ENCODE results near the gene TPP2.
A peak's percentile ranks its signal among the peaks of the same experiment; 100 is the strongest.

Gene TPP2

GRCh38 chr13:102597029-102597961, 509 bp downstream of the TPP2 start:
- peak overlapping the region; percentile 71 for H3K9ac ChIP-seq (ENCODE audit: low read depth, low read length)
- H3K9me3 ChIP-seq (ENCODE audit: control insufficient read depth, insufficient read depth, low read length): no peaks in the 10 kb centered on the region
- H3K4me3 ChIP-seq (ENCODE audit: low read depth, low read length): peak overlapping the region; percentile 87
- peaks cover 33% of the 10 kb centered on the region for H3K4me1 ChIP-seq (ENCODE audit: control insufficient read depth, insufficient read depth, low read length)
- no peaks in the 10 kb centered on the region for H3K27me3 ChIP-seq (ENCODE audit: control insufficient read depth, insufficient read depth, low read length)
- H3K36me3 ChIP-seq (ENCODE audit: control insufficient read depth, insufficient read depth, low read length): 0 out of 2 replicates have a peak, but pooled peaks cover 8% of the 10 kb centered on the region
- peak overlapping the region; percentile 98 for H3K27ac ChIP-seq (ENCODE audit: low read depth, low read length)

GRCh38 chr13:102598061-102598460, 1.3 kb downstream of the TPP2 start:
- Histone ChIP-seq H3K36me3 (ENCODE audit: control insufficient read depth, insufficient read depth, low read length) (0 out of 2 replicates have a peak, but pooled peaks cover 8% of the 10 kb centered on the region), H3K27me3 (ENCODE audit: control insufficient read depth, insufficient read depth, low read length) (no peaks in the 10 kb centered on the region), H3K9ac (ENCODE audit: low read depth, low read length) (peak overlapping the region; percentile 71), H3K4me3 (ENCODE audit: low read depth, low read length) (peak overlapping the region; percentile 87), H3K27ac (ENCODE audit: low read depth, low read length) (no peak overlapping the region), H3K4me1 (ENCODE audit: control insufficient read depth, insufficient read depth, low read length) (peaks cover 27% of the 10 kb centered on the region), H3K9me3 (ENCODE audit: control insufficient read depth, insufficient read depth, low read length) (no peaks in the 10 kb centered on the region)

GRCh38 chr13:102599426-102600012, 2.7 kb downstream of the TPP2 start:
- Histone ChIP-seq H3K27me3 (ENCODE audit: control insufficient read depth, insufficient read depth, low read length) (no peaks in the 10 kb centered on the region), H3K36me3 (ENCODE audit: control insufficient read depth, insufficient read depth, low read length) (peaks cover 14% of the 10 kb centered on the region), H3K9ac (ENCODE audit: low read depth, low read length) (no peak overlapping the region), H3K27ac (ENCODE audit: low read depth, low read length) (no peak overlapping the region), H3K4me1 (ENCODE audit: control insufficient read depth, insufficient read depth, low read length) (peaks cover 26% of the 10 kb centered on the region), H3K9me3 (ENCODE audit: control insufficient read depth, insufficient read depth, low read length) (no peaks in the 10 kb centered on the region), H3K4me3 (ENCODE audit: low read depth, low read length) (no peak overlapping the region)

GRCh38 chr13:102606537-102607309, 9.9 kb downstream of the TPP2 start:
- Histone ChIP-seq H3K4me1 (ENCODE audit: control insufficient read depth, insufficient read depth, low read length) (peaks cover 2% of the 10 kb centered on the region; the same call in 1 of the 2 replicates), H3K9me3 (ENCODE audit: control insufficient read depth, insufficient read depth, low read length) (no peaks in the 10 kb centered on the region)

GRCh38 chr13:102608974-102609373, 12.2 kb downstream of the TPP2 start:
- Histone ChIP-seq H3K36me3 (ENCODE audit: control insufficient read depth, insufficient read depth, low read length) (peaks cover 87% of the 10 kb centered on the region), H3K9ac (ENCODE audit: low read depth, low read length) (no peak overlapping the region), H3K27me3 (ENCODE audit: control insufficient read depth, insufficient read depth, low read length) (no peaks in the 10 kb centered on the region), H3K9me3 (ENCODE audit: control insufficient read depth, insufficient read depth, low read length) (no peaks in the 10 kb centered on the region), H3K4me3 (ENCODE audit: low read depth, low read length) (no peak overlapping the region), H3K27ac (ENCODE audit: low read depth, low read length) (no peak overlapping the region), H3K4me1 (ENCODE audit: control insufficient read depth, insufficient read depth, low read length) (no peaks in the 10 kb centered on the region)

More at GRCh38 chr13:102606537-102607309, 9.9 kb downstream of the TPP2 start:
- no peak overlapping the region for H3K9ac ChIP-seq (ENCODE audit: low read depth, low read length)
- no peaks in the 10 kb centered on the region for H3K27me3 ChIP-seq (ENCODE audit: control insufficient read depth, insufficient read depth, low read length)
- peaks cover 71% of the 10 kb centered on the region for H3K36me3 ChIP-seq (ENCODE audit: control insufficient read depth, insufficient read depth, low read length)
- no peak overlapping the region for H3K27ac ChIP-seq (ENCODE audit: low read depth, low read length)
- H3K4me3 ChIP-seq (ENCODE audit: low read depth, low read length): no peak overlapping the region

- Histone ChIP-seq H3K27ac (ENCODE audit: low read depth, low read length) (no peak overlapping the region), H3K4me3 (ENCODE audit: low read depth, low read length) (no peak overlapping the region), H3K36me3 (ENCODE audit: control insufficient read depth, insufficient read depth, low read length) (peaks cover 87% of the 10 kb centered on the region), H3K9me3 (ENCODE audit: control insufficient read depth, insufficient read depth, low read length) (no peaks in the 10 kb centered on the region), H3K9ac (ENCODE audit: low read depth, low read length) (no peak overlapping the region), H3K4me1 (ENCODE audit: control insufficient read depth, insufficient read depth, low read length) (no peaks in the 10 kb centered on the region), H3K27me3 (ENCODE audit: control insufficient read depth, insufficient read depth, low read length) (no peaks in the 10 kb centered on the region)
Observed at GRCh38 chr13:102609696-102610095, 12.9 kb downstream of the TPP2 start.

GRCh38 chr13:102610296-102610895, 13.6 kb downstream of the TPP2 start:
- Histone ChIP-seq H3K36me3 (ENCODE audit: control insufficient read depth, insufficient read depth, low read length) (peaks cover 87% of the 10 kb centered on the region), H3K9ac (ENCODE audit: low read depth, low read length) (no peak overlapping the region), H3K27ac (ENCODE audit: low read depth, low read length) (no peak overlapping the region), H3K4me3 (ENCODE audit: low read depth, low read length) (no peak overlapping the region), H3K4me1 (ENCODE audit: control insufficient read depth, insufficient read depth, low read length) (no peaks in the 10 kb centered on the region), H3K9me3 (ENCODE audit: control insufficient read depth, insufficient read depth, low read length) (no peaks in the 10 kb centered on the region), H3K27me3 (ENCODE audit: control insufficient read depth, insufficient read depth, low read length) (no peaks in the 10 kb centered on the region)

GRCh38 chr13:102617697-102618350, 21.0 kb downstream of the TPP2 start:
- Histone ChIP-seq H3K36me3 (ENCODE audit: control insufficient read depth, insufficient read depth, low read length) (peaks cover 98% of the 10 kb centered on the region), H3K9ac (ENCODE audit: low read depth, low read length) (no peak overlapping the region), H3K4me3 (ENCODE audit: low read depth, low read length) (no peak overlapping the region), H3K4me1 (ENCODE audit: control insufficient read depth, insufficient read depth, low read length) (no peaks in the 10 kb centered on the region), H3K27me3 (ENCODE audit: control insufficient read depth, insufficient read depth, low read length) (no peaks in the 10 kb centered on the region), H3K9me3 (ENCODE audit: control insufficient read depth, insufficient read depth, low read length) (no peaks in the 10 kb centered on the region), H3K27ac (ENCODE audit: low read depth, low read length) (no peak overlapping the region)

- Histone ChIP-seq H3K9ac (ENCODE audit: low read depth, low read length) (no peak overlapping the region), H3K4me3 (ENCODE audit: low read depth, low read length) (no peak overlapping the region), H3K36me3 (ENCODE audit: control insufficient read depth, insufficient read depth, low read length) (peaks cover 92% of the 10 kb centered on the region), H3K27me3 (ENCODE audit: control insufficient read depth, insufficient read depth, low read length) (no peaks in the 10 kb centered on the region), H3K27ac (ENCODE audit: low read depth, low read length) (no peak overlapping the region), H3K4me1 (ENCODE audit: control insufficient read depth, insufficient read depth, low read length) (no peaks in the 10 kb centered on the region), H3K9me3 (ENCODE audit: control insufficient read depth, insufficient read depth, low read length) (no peaks in the 10 kb centered on the region)
Observed at GRCh38 chr13:102620516-102620915, 23.7 kb downstream of the TPP2 start.

GRCh38 chr13:102626928-102627327, 30.1 kb downstream of the TPP2 start:
- H3K9me3 ChIP-seq (ENCODE audit: control insufficient read depth, insufficient read depth, low read length): no peaks in the 10 kb centered on the region
- no peak overlapping the region for H3K9ac ChIP-seq (ENCODE audit: low read depth, low read length)
- H3K27me3 ChIP-seq (ENCODE audit: control insufficient read depth, insufficient read depth, low read length): no peaks in the 10 kb centered on the region
- no peaks in the 10 kb centered on the region for H3K4me1 ChIP-seq (ENCODE audit: control insufficient read depth, insufficient read depth, low read length)
- H3K27ac ChIP-seq (ENCODE audit: low read depth, low read length): no peak overlapping the region
- H3K4me3 ChIP-seq (ENCODE audit: low read depth, low read length): no peak overlapping the region
- H3K36me3 ChIP-seq (ENCODE audit: control insufficient read depth, insufficient read depth, low read length): peaks cover 93% of the 10 kb centered on the region

Data from HUES48 (cell line).